ENCODE measurements around the gene STEAP4.
"Not testable (repeated sequence)": the region's sequence is repeated elsewhere in the genome, so short reads cannot be mapped to it uniquely, and the experiment has no call there.

Gene STEAP4

DNA sequence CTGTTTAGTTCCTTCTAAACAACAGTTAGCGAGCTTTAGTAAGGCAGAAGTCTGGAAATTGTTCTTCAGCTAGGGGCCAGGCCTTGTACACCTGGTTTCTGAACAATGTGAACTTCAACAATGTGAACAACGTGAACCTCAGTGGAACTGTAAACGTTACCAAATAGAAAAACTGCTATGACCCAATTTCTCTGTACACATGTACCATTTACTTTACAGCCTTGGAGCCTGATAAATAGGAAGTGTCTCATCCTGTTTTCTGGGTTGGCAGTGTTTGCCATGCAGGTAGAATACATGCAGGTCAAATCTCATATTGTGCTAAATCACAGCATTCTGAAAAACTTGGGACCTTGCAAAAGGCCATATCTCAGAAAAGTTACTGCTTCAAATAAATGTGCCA lies 1.6 kb downstream of the STEAP4 start:
- Mint-ChIP-seq H3K27ac (no peak overlapping the region), H3K4me3 (no peak overlapping the region), H3K9me3 (no peaks in the 10 kb centered on the region), H3K4me1 (peaks cover 2% of the 10 kb centered on the region), H3K27me3 (peaks cover 7% of the 10 kb centered on the region), H3K36me3 (no peaks in the 10 kb centered on the region)
- ATAC-seq (ENCODE audit: low read depth) (no peak), DNase-seq (ENCODE audit: low spot score in 2 of 2) (no peak)

DNA sequence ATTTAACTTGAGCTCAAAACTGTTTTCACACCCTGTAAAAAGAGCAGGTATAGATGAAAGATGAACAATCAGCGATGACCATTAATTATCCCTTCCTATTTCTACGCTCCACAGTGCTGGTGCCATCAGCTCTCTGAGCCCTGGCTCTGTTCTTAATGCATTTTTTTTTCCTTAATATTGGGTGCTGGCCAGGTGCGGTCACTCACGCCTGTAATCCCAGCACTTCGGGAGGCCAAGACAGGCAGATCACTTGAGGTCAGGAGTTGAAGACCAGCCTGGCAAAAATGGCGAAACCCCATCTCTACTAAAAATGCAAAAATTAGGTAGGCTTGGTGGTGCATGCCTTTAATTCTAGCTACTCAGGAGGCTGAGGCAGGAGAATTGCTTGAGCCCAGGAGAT lies 4.2 kb downstream of the STEAP4 start:
- no peaks in the 10 kb centered on the region for H3K9me3 Mint-ChIP-seq
- no peak overlapping the region for H3K4me3 Mint-ChIP-seq
- no peak overlapping the region for H3K27ac Mint-ChIP-seq
- DNase-seq (ENCODE audit: low spot score in 2 of 2) (no peak), ATAC-seq (ENCODE audit: low read depth) (no peak)
- H3K27me3 Mint-ChIP-seq: peaks cover 7% of the 10 kb centered on the region
- H3K4me1 Mint-ChIP-seq: peaks cover 2% of the 10 kb centered on the region
- H3K36me3 Mint-ChIP-seq: no peaks in the 10 kb centered on the region

GRCh38 chr7:88301924-88302323 lies 4.8 kb downstream of the STEAP4 start:
- peaks cover 2% of the 10 kb centered on the region for H3K4me1 Mint-ChIP-seq
- H3K36me3 Mint-ChIP-seq: no peaks in the 10 kb centered on the region
- H3K27ac Mint-ChIP-seq: no peak overlapping the region
- no peaks in the 10 kb centered on the region for H3K9me3 Mint-ChIP-seq
- DNase-seq (ENCODE audit: low spot score in 2 of 2): no peak
- H3K27me3 Mint-ChIP-seq: peaks cover 7% of the 10 kb centered on the region
- ATAC-seq (ENCODE audit: low read depth): no peak
- no peak overlapping the region for H3K4me3 Mint-ChIP-seq

- no peak overlapping the region for H3K4me3 Mint-ChIP-seq
- H3K27ac Mint-ChIP-seq: no peak overlapping the region
- no peak for DNase-seq (ENCODE audit: low spot score in 2 of 2)
- no peaks in the 10 kb centered on the region for H3K36me3 Mint-ChIP-seq
- H3K27me3 Mint-ChIP-seq: peaks cover 3% of the 10 kb centered on the region
- H3K9me3 Mint-ChIP-seq: no peaks in the 10 kb centered on the region
- no peaks in the 10 kb centered on the region for H3K4me1 Mint-ChIP-seq
- ATAC-seq (ENCODE audit: low read depth): no peak
Observed at GRCh38 chr7:88300401-88300945, 6.2 kb downstream of the STEAP4 start.

DNA sequence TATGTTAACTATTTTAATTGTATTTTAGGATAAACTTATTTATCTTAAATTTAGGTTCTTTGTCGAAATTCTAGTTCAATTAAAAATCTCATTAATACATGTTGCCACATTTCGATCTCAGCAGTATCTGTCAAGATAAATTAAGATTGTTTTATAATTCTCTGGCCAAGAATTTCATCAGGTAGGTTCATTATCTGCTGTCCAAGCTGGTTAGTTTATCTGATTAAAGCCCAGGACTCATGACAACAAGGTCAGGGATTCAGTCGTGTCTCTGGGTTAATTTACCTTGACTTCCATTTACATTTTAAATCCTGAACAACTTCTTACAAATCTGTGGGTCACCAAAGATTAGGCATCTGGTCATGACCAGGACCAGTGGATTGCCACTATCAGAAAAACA lies 7.6 kb downstream of the STEAP4 start:
- Mint-ChIP-seq H3K9me3 (no peaks in the 10 kb centered on the region), H3K27me3 (peaks cover 3% of the 10 kb centered on the region), H3K36me3 (no peaks in the 10 kb centered on the region), H3K27ac (no peak overlapping the region), H3K4me3 (no peak overlapping the region), H3K4me1 (no peaks in the 10 kb centered on the region)
- DNase-seq (ENCODE audit: low spot score in 2 of 2) (no peak), ATAC-seq (ENCODE audit: low read depth) (no peak)

DNA sequence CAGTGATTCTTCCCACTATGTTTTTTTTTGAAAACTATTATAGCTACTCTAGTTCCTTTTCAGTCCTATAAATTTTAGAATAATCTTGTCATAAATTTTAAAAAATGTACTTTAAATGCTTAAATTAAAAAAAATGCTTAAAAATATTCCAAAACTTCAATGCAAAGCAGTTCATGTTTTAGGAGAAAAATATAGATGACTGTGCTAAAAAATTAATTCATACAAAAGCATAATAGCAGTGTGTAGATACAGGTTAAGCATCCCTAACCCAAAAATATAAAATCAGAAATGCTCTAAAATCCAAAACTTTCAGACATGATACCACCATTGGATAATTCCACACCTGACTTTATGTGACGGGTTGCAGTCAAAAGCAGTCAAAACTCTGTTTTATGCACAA lies 12.8 kb downstream of the STEAP4 start:
- Mint-ChIP-seq H3K4me3 (no peak overlapping the region), H3K9me3 (no peaks in the 10 kb centered on the region), H3K4me1 (no peaks in the 10 kb centered on the region), H3K27me3 (no peaks in the 10 kb centered on the region), H3K27ac (no peak overlapping the region), H3K36me3 (no peaks in the 10 kb centered on the region)
- ATAC-seq (ENCODE audit: low read depth): no peak
- DNase-seq (ENCODE audit: low spot score in 2 of 2): no peak

DNA sequence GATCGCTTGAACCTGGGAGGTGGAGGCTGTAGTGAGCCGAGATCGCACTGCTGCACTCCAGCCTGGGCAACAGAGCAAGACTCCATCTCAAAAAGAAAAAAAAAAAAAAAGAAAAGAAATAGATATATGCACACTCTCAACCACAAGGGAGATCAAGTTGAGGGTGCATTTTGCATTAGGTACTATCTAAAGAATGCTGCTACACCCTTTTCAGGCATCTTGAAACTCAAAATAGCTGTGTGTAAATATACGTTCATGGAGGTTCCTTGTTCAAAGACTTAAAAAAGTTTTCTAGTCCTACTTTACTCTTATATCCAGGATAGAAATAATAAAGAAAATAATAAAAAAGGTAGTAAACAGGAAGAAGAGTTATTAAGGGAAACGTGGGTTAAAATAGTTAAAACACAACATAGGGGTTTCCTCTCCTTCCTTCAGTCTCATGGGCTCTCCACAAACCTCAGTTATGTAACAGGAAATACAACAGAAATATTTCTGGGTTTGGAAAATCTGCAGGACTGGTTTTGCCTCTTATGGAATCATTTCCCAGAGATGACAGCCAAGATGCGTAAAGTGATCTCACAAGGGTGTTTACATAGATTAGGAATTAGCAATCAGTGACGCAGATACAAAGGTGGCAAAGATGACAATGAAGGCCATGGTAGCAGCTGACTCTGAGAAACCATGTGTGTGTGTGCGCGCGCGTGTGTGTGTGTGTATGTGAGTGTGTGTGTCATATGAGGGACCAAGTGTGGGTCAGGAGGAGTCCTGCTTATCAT lies 15.1 kb downstream of the STEAP4 start:
- no peaks in the 10 kb centered on the region for H3K36me3 Mint-ChIP-seq
- ATAC-seq (ENCODE audit: low read depth) (no peak), DNase-seq (ENCODE audit: low spot score in 2 of 2) (no peak)
- no peaks in the 10 kb centered on the region for H3K4me1 Mint-ChIP-seq
- peaks cover 3% of the 10 kb centered on the region for H3K27me3 Mint-ChIP-seq
- H3K27ac Mint-ChIP-seq: no peak overlapping the region
- no peaks in the 10 kb centered on the region for H3K9me3 Mint-ChIP-seq
- no peak overlapping the region for H3K4me3 Mint-ChIP-seq

GRCh38 chr7:88290491-88290890 lies 16.2 kb downstream of the STEAP4 start:
- Mint-ChIP-seq H3K4me1 (no peaks in the 10 kb centered on the region), H3K36me3 (no peaks in the 10 kb centered on the region), H3K4me3 (no peak overlapping the region), H3K9me3 (no peaks in the 10 kb centered on the region), H3K27me3 (peaks cover 3% of the 10 kb centered on the region), H3K27ac (no peak overlapping the region)
- no peak for DNase-seq (ENCODE audit: low spot score in 2 of 2)
- ATAC-seq (ENCODE audit: low read depth): no peak

- ATAC-seq (ENCODE audit: low read depth) (no peak), DNase-seq (ENCODE audit: low spot score in 2 of 2) (no peak)
- Mint-ChIP-seq H3K27me3 (peaks cover 3% of the 10 kb centered on the region), H3K27ac (no peak overlapping the region), H3K4me1 (no peaks in the 10 kb centered on the region), H3K36me3 (no peaks in the 10 kb centered on the region), H3K4me3 (no peak overlapping the region), H3K9me3 (no peaks in the 10 kb centered on the region)
Observed at GRCh38 chr7:88289564-88290025, 17.1 kb downstream of the STEAP4 start.

DNA sequence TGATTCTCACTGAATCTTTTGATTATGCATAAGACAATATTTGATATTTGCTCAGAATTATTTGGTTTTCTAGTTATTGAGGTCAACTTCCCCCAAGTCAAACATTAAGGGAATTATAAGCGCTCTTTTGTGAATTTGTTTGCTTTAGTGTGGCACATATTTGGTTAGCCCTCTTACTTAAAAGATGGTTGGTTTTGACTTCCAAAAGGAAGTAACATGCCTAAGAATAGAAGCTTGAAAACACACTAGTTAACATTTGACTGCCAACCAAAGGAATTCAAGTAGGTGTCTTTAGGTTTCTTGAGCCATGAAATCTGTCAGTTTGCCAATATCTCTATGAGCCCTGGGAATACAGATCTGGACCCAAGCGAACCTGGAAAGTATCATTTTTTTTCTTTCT lies 24.9 kb downstream of the STEAP4 start:
- Mint-ChIP-seq H3K27me3 (peaks cover 3% of the 10 kb centered on the region), H3K4me3 (no peak overlapping the region), H3K27ac (no peak overlapping the region), H3K36me3 (no peaks in the 10 kb centered on the region), H3K4me1 (no peaks in the 10 kb centered on the region), H3K9me3 (no peaks in the 10 kb centered on the region)
- DNase-seq (ENCODE audit: low spot score in 2 of 2) (no peak), ATAC-seq (ENCODE audit: low read depth) (no peak)

DNA sequence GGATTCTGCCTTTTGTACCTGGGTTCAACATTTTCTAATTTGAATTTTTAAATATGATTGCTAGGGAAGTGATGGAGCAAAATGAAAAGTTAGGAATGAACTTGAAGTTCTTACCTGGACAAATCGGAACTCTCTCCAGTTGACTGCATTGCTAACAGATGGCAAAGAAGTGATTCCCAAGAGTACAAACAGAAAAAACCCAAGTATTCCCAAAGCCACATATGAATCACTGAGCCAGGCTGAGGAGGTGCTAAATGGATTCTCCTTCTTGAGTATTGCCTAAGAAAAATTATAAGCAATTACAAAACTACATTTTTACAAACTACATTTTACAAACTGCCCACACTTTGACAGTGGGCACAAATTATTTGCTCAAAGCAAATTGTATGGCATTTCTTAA lies 25.9 kb downstream of the STEAP4 start:
- Mint-ChIP-seq H3K36me3 (no peaks in the 10 kb centered on the region), H3K9me3 (no peaks in the 10 kb centered on the region), H3K4me1 (no peaks in the 10 kb centered on the region), H3K27me3 (peaks cover 1% of the 10 kb centered on the region), H3K4me3 (no peak overlapping the region), H3K27ac (no peak overlapping the region)
- no peak for ATAC-seq (ENCODE audit: low read depth)
- no peak for DNase-seq (ENCODE audit: low spot score in 2 of 2)

- ATAC-seq (ENCODE audit: low read depth): no peak
- Mint-ChIP-seq H3K27me3 (peaks cover 1% of the 10 kb centered on the region), H3K4me1 (no peaks in the 10 kb centered on the region), H3K9me3 (no peaks in the 10 kb centered on the region), H3K36me3 (no peaks in the 10 kb centered on the region), H3K4me3 (no peak overlapping the region), H3K27ac (no peak overlapping the region)
- no peak for DNase-seq (ENCODE audit: low spot score in 2 of 2)
Observed at GRCh38 chr7:88279323-88279722, 27.4 kb downstream of the STEAP4 start.

DNA sequence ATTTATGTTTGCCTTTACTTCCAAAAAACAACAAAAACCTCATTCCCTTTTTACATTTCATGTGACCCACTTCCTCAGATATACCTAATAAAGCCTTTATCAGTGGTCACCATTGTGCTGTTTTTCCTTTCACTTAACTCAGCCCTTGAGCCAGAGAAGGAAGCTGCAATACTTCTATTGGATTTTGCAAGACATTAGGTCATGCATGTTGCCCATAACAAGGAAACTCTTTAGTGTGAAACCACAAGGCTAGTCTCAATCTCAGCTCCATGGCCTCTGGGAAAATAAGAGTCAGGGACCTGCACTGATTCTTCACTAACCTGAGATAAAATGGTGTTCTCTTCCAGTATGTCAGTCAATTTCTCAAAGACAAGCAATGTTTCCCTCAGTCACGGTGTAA lies 27.8 kb downstream of the STEAP4 start:
- Mint-ChIP-seq H3K4me1 (no peaks in the 10 kb centered on the region), H3K27me3 (peaks cover 1% of the 10 kb centered on the region), H3K4me3 (no peak overlapping the region), H3K27ac (no peak overlapping the region), H3K9me3 (no peaks in the 10 kb centered on the region), H3K36me3 (no peaks in the 10 kb centered on the region)
- DNase-seq (ENCODE audit: low spot score in 2 of 2) (no peak), ATAC-seq (ENCODE audit: low read depth) (no peak)

- ATAC-seq (ENCODE audit: low read depth) (no peak), DNase-seq (ENCODE audit: low spot score in 2 of 2) (no peak)
- H3K36me3 Mint-ChIP-seq: no peaks in the 10 kb centered on the region
Observed at GRCh38 chr7:88276605-88277153, 30.0 kb downstream of the STEAP4 start.

DNA sequence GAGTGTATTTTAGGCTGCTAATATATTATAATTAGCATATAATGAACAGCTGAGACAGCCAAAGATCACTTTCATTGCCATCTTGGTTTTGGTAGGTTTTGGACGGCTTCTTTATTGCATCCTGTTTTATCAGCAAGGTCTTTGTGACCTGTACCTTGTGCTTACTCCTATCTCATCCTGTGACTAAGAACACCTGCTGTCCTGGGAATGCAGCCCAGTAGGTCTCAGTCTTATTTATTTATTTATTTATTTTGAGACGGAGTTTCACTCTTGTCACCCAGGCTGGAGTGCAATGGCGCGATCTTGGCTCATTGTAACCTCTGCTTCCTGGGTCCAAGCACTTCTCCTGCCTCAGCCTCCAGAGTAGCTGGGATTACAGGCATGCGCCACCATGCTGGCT lies 31.8 kb downstream of the STEAP4 start:
- H3K9me3 Mint-ChIP-seq; H3K36me3 Mint-ChIP-seq; H3K4me3 Mint-ChIP-seq; DNase-seq (ENCODE audit: low spot score in 2 of 2); H3K27me3 Mint-ChIP-seq; H3K27ac Mint-ChIP-seq; ATAC-seq (ENCODE audit: low read depth); H3K4me1 Mint-ChIP-seq: not testable (repeated sequence)

More at GRCh38 chr7:88276605-88277153, 30.0 kb downstream of the STEAP4 start:
- H3K4me3 Mint-ChIP-seq: no peak overlapping the region
- no peak overlapping the region for H3K27ac Mint-ChIP-seq
- H3K27me3 Mint-ChIP-seq: peaks cover 1% of the 10 kb centered on the region
- no peaks in the 10 kb centered on the region for H3K9me3 Mint-ChIP-seq
- H3K4me1 Mint-ChIP-seq: no peaks in the 10 kb centered on the region
